ENCODE data around the gene LITAFD.
"Not testable (repeated sequence)": the region's sequence is repeated elsewhere in the genome, so short reads cannot be mapped to it uniquely, and the experiment has no call there.

LITAFD gene

DNA sequence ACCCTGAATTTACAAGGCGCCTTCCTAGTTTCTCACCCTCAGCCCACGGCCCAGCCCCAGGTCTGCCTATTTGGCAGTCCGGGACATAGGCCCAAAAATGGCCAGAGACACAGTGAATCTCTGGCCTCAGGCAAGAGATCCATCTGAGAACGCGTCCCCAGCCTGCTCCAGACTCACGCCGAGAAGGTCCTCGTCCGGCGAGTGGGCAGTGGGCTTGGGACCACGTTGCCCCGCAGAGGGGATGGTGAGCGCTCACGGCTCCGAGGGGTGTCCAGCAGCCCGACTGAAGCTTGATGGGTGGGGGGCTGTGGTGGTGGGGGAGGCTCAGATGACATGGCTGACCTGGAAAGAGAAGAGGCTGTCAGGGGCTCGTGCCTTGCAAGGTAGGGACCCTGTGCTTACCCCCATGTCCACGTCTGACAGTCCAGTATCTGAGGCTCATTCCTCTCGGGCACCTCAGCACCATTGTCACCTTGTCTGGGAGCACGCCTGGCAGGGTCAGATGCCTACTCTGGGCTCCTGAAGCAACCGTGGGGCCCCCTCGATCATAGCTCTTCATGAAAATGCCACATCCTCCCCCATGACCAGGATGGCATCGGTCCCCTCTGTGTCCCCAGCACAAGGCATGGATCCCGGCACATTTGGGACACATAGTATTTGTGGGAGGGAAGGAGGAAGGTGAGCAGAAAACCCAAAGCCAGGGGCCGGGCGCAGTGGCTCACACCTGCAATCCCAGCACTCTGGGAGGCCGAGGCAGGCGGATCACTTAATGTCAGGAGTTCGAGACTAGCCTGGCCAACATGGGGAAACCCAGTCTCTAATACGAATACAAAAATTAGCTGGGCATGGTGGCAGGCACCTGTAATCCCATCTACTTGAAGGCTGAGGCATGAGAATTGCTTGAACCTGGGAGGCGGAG lies 22.9 kb upstream of the LITAFD start:
- no peak for DNase-seq (ENCODE audit: low spot score)

DNA sequence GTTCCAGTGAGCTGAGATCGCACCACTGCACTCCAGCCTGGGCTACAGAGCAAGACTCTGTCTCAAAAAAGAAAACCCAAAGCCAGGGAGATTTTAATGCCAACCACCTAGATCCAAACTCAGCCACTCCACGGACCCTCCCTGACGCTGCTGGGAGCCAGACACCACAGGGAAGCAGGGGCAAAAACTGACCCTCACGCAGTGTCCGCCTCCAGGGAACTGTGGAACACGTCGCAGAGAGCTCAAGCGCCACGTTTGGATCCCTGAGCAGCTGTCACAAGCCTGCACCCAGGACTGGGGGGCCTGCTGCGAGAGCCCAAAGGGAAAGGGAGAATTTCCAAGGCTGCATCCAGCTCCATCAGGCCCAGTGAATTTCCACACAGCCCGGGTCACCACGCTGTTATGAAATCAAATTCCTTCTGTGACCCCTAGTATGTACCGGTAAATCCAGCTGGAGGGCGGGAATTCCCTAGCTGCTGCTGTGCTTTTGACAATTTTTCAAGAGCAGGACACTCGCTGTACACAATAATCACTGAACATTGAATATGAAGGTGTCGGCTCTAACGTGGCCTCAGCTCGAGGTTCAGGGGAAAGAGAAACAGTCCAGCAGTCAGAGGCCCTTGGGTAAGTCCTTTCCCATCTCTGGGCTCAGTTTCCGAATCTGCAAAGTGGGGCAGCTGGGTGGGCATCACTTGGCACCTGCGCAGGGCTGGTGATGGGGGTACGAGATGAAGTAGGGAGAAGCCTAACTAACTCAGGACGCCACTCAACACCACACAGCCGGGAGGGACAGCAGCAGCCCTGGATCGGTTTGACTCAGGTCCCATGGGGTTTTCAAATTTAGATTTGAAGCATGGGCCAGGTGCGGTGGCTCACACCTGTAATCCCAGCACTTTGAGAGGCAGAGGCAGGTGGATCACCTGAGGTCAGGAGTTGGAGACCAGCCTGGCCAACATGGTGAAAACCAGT lies 22.0 kb upstream of the LITAFD start:
- DNase-seq (ENCODE audit: low spot score), result no peak

DNA sequence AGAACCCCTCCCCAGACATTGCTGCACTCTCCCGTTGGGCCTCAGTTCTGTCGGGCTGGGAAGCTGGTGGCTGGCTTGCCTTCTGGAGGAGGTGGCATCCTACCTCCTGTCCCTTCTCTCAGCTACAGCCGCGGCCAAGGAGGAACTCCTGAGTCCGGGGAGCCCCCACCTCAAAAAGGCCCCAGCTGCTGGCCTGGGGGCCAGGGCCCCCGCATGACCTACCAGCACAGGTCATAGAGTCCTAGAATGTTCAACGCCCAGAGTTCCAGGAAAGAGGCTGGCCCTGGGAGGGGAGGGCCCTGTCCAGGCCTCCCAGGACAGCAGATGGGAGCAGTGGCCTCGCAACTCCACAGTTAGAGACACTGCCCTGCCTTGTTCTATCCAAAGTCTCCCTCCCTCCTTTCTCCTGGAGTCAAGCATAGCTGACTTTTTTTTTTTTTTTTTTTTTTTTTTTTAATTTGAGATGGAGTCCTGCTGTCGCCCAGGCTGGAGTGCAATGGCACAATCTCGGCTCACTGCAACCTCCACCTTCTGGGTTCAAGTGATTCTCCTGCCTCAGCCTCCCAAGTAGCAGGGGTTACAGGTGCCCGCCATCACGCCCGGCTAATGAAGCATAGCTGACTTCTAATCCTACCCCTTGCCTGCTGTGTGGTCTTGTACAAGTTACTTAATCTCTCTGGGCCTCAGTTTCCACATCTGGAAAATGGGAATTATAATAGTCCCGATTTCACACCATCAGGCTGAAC lies 20.4 kb upstream of the LITAFD start:
- DNase-seq (ENCODE audit: low spot score), result no peak

DNA sequence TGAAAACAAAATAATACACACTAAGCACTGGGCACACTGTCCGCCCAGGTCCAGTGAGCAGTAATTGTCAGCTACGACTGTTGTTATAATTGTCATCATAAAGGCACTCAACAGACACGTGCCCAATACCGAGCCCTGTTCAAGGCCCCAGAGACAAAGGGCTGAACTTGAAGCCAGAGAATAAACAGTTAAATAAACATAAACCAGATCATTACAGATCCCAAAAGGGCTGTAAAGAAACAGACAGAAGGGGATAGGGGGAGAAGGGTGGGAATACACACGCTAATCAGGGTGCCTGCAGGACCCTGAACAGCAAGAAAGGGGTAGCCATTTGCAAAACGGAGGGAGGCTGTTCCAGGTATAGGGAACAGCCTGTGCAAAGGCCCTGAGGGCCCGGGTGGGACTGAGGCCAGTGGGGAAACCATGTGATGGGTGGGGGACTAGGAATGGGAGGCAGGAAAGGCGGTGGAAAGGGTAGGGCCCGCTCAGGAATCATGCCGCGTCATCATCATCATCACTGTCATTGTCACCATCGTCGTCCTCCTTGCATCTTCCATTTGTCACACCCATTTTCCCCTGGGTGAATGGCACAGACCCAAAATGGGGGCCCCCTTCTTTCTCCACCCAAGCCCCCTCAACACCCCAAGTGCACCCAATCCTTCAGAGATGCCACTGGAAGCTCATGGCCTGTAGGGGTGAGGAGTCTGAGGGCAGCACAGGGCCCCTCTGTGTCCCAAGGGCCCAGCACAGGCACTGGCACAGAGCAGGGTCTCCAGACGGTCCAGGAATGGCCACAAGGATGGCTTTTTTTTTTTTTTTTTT lies 19.6 kb upstream of the LITAFD start:
- no peak for DNase-seq (ENCODE audit: low spot score)

DNA sequence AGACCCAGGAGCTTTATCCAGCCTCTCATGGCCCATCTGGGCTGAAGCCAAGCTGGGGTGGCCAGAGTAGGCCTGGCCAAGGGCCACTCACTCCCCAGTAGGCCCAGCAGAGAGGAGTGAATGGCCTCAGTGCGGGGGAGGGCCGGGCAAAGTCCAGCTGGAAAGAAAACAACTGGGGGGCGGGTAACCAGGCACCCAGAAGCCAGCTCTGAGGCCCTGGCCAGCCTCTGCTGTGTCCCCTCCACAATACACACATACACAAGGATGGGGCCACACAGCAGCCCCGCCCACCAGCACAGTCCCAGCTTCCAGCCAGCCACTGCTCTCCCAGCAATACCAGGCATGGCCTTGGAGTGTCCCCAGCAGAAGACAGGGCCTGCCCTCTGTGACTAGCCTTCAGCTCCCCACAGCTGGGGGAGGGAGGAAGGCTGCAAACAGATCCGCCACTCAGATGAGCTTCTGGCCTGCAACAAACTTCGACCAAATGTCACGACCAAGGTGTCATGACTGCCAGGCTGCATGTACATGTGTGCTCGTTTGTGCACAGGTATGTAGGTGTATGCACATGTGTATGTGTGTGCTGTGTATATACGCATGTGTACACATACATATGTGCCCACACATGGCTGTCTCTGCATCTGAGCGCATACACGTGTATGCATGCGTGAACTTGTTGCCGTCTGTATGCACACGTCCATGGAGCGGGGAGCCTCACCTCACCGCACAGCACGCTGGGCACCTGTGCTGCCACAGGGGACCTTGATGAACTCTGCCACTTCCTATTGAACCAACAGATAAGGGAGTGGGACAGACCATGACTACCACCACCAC lies 18.3 kb upstream of the LITAFD start:
- no peak for DNase-seq (ENCODE audit: low spot score)

DNA sequence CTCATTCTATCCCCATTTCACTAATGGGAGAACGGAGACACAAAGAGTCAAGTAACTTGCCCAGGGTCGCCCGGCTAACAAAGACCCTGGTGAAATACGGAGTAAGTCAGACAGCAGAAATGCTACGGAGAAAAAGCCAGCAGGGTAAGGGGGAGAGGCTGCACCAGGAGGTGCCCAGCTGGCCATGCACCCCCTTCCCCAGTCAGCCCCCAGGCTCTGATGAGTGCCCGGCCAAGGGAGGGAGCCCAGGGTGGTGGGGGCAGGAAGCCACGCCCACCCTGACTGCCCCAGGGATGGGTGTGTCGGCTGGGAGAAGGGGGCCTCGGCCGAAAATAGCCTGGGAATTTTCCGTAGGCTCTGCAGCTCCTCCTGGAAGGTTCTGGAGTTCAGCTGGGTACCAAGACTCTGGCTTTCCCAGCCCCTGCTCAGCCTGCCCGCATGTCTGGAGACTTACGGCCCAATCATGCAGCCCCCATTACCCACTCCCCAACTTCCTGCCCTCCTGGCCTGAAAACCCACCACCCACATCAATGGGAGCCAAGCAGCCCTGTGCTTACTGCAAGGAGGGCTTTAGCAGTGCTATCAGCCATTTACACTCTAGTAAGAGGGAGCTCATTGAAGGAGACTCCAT lies 17.6 kb upstream of the LITAFD start:
- no peak for DNase-seq (ENCODE audit: low spot score)

DNA sequence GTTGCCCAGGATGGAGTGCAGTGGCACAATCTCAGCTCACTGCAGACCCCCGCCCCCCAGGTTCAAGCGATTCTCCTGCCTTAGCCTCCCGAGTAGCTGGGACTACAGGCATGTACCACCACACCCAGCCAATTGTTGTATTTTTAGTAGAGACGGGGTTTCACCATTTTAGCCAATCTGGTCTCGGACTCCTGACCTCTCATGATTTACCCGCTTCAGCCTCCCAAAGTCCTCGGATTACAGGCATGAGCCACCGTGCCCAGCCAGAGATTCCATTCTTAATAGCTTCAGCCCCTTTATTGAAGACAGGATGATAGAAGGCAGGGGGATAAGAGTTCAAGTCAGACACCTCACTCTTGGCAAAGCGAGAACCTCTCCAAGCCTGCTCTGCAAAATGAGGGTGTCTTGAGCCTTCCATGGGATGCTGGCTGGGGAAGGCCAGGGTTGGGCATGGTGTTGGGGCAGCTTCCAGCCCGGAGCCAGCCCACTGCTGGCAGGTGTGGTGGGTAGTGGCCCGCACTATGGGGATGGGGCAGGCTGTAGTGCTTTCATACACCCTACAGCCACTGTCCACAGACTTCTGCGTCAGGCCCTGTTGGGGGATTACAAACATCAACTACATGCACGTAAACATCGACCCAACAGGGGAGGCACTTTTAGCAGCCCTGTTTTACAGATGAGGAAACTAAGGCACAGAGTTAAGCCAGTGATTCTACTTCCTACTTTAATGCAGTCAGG lies 16.8 kb upstream of the LITAFD start:
- DNase-seq (ENCODE audit: low spot score), result no peak

DNA sequence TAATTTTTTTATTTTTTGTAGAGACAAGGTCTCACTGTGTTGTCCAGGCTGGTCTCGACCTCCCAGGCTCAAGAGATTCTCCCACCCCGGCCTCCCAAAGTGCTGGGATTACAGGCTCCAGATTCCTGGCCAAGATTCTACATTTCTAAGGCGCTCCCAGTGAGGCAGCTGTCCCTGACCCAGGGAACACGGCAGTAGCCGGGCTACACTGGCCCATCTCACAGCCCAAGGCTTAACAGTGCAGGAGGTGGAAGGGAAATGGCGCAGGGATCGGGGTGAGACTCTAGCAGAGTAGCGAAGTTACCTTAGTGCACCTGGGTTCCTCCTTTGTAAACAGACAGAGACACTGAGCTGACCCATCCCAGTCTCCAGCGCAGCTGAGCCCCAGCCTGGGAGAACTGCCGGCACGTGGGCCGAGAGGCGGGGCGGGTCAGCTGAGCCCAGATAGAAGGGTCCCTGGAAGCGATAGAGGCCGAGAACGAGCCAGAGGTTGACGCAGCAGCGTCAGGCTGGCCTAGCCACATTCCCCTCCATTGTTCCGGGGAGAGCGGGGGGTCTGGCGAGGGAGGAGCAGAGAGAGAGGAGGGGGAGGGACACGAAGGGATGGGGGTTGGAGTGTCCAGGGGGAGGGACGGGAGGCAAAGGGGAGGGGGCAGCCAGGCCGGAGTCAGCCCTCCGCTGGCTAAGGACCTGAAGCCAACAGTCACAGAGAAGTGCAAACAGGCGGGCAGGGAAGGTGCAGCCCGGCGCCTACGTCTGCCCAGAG lies 15.8 kb upstream of the LITAFD start:
- DNase-seq (ENCODE audit: low spot score), result peak; percentile 90

DNA sequence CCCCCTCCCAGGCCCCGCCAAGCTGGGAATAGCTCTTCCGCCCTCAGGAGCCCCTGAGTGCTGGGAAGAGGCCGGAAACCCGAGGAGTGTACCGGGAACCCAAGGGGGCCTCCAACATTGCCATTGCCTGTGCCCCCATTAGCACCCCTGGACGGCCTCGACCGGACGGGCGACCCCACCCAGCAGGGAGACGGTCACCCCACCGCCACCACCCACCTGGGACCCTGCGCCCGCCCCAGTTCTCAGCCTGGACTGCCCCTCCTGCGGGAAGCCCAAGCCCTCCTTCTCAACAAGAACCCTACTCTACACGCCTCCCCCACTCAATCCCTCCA lies 15.3 kb upstream of the LITAFD start:
- DNase-seq (ENCODE audit: low spot score), result no peak

DNA sequence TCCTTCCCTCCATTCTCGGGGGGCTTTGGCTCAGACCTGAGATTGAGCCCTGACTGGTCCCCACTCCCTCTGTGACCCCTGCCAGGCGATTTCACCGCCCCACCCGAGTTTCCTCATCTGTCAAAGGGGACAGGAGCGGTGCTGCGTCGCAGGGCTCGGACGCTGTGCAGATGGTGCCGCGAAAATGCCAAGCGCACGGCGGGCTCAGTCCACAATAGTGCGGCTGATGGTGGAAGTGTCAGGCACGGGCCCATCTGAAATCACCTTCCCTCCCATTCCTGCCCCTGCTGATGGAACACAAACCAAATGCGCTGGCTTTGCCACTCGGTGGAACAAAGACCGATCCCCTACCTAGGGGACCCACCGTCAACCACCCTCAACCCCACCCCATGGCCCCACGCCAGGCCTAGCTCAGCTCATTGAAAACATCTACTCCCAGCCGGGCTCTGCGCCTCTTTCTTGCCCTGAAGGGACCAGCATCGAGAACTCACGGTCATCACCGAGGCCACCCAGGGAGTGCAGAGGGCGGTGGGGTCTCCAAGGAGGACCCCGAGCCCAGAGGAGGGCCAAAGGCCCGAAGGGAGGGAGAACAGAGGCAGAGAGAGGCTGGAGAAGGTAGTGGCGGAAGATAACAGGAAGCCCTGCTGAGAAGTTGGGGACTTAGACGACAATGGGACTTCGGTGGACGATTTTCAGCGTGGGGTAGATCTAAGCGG lies 14.8 kb upstream of the LITAFD start:
- peak; percentile 71 for DNase-seq (ENCODE audit: low spot score)

DNA sequence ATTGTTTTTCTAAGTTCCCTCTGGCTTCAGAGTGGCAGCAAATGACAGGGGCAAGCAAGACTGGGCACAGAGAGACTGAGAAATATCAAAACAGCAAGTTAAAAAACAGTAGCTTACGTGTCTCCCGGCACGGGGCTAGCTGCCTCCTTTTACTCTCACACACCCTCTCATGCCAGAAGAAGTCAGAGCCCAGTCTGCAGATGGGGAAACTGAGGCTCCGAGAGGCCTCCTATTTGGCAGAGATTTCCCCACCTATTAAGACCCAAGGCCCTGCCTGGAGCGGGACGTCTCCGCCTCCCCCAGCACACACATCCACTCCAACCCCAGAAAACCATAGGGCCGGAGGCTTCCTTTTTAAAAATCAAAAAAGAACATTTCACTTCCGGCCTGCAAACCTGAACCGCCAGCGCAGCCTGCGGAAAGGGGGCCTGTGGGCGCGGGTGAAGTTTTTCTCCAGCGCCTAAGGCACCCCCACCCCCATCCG lies 14.2 kb upstream of the LITAFD start:
- DNase-seq (ENCODE audit: low spot score), result no peak

DNA sequence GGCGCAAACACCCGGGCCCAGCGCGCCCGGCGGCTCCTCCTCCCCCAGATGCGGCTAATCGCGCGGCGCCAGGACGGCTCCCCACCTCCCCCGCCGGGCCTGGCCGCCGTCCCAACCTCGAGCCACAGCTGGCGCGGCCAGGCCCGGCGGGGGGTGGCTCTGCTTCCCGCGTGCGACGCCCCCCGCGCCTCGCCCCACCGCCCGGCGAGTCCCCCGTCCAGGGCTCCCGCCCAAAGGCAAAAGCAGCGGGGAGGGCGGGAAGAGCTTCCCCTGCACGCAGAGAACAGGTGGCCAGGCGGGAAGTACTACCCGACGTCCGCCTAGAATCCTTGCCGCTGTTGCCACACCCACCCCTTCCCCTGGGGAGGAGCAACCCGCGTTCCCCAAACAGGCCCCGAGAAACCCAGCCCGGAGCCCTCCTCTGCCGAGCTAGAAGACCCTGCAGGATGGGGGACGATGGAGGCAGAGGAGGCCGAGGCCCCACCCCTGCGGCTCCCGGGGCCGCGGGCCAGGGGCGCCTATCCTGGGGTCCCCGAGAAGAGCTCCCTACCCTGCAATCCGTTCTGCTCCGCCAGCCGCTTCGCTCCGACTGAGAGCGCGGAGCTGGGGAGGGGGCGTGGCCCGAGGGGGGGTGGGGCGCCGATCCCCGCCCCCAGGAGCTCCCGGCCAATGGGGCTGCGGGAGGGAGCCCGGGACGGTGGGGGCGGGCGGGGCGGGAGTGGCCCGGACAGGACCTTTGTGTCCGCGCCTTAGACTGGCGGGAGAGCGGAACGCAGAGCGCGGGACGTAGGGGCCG lies 13.5 kb upstream of the LITAFD start, which contains the start of gene CARHSP1:
Gene CARHSP1, minus strand, starts transcription at position 591 of the 796 bp plus-strand sequence. CDS start 9,678 bp downstream, outside the sequence.
- peak; percentile 94 for DNase-seq (ENCODE audit: low spot score)

DNA sequence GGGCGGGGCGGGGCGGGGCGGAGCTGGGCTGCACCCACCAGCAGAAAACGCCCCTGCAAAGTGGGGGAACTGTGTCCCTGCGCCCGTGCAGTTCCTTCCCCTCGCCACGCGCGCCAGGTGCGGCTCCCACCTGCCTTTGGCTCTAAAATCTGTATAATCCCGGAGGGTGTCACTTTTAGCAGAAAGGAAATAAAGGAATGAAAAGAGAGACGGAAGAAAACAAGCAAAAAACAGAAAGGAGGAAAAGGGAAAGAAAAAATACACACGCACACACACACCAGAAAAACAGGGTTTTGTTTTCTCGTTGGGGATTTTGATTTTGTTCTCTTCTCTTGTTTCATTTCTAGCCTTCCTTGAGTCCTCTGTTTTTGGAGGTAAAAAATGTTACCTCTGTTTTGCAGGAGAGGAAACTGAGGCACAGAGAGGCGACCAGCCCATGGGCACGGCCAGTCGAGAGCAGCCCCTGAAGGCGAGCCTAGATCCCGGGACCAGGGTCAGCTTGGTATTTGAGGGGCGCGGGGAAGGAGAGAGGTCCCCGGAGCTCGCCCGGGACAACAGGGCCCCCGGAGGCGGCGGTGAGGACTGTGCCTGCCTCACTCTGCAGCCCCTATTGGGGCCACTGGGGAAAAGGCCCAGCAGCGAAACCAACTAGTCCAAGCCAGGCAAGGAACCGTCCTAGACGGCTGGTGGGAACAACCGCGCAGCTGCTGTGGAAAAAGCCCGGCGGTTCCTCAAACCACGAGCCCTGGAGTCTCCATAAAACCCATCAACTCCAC lies 12.8 kb upstream of the LITAFD start:
- DNase-seq (ENCODE audit: low spot score), result peak; percentile 72

DNA sequence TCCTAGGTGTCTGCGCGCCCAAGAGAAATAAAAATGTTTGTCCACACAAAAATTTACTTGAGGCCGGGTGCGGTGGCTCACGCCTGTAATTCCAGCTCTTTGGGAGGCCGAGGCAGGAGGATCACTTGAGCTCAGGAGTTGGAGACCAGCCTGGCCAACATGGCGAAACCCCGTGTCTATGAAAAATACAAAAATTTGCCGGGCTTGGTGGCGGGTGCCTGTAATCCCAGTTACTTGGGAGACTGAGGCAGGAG lies 12.2 kb upstream of the LITAFD start:
- not testable (repeated sequence) for DNase-seq (ENCODE audit: low spot score)

DNA sequence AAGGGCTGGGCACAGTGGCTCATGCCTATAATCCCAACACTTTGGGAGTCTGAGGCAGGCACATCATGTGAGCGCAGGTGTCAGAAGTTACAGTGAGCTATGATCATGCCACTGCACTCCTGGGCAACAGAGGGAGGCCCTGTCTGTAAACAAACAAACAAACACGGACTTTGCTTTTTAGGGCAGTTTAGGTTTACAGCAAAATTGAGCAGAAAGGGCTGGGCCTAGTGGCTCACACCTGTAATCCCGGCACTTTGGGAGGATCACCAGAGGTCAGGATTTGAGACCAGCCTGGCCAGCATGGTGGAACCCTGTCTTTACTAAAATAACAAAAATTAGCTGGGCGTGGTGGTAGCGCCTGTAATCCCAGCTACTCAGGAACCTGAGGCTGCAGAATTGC lies 10.1 kb upstream of the LITAFD start:
- no peak for DNase-seq (ENCODE audit: low spot score)
